NT2/D1 (cell line): ENCODE data around the gene ANKZF1.

ENCODE experiments used
- SUZ12 ChIP-seq: IDR thresholded peaks from 2 replicates; pipeline ENCODE4 v1.6.1; 2011; ENCODE audit not compliant: insufficient read length, insufficient read depth; ENCODE audit errors: extremely low read depth
- YY1 ChIP-seq: IDR thresholded peaks from 2 replicates; pipeline ENCODE4 v1.6.1; 2011; ENCODE audit not compliant: insufficient read length, insufficient read depth
- ZNF274 ChIP-seq: IDR thresholded peaks from 2 replicates; pipeline ENCODE4 v1.6.1; 2011; ENCODE audit warnings: mild to moderate bottlenecking, low read depth, low read length

GRCh38 chr2:219230059-219230540 is 494 bp downstream of the ANKZF1 start:
- TF ChIP-seq SUZ12 (no peak), ZNF274 (no peak), YY1 (no peak)
